GM19395 (cell line): ENCODE results near the gene ATP11A.
A peak's percentile ranks its signal among the peaks of the same experiment; 100 is the strongest.
"Not testable (repeated sequence)": the region's sequence is repeated elsewhere in the genome, so short reads cannot be mapped to it uniquely, and the experiment has no call there.

Experiments used
- ATAC-seq: cut with Tn5 transposase; IDR thresholded peaks from one replicate; pipeline ENCODE4 v1.9.1; 2021; ENCODE audit warnings: mild to moderate bottlenecking, moderate library complexity; ENCODE audit not compliant: unreplicated experiment

The ATP11A gene

GRCh38 chr13:112790735-112791641, 101.2 kb downstream of the ATP11A start:
- ATAC-seq, result no peak

GRCh38 chr13:112791663-112792440, 102.0 kb downstream of the ATP11A start:
- no peak for ATAC-seq

- ATAC-seq, result no peak
Observed at GRCh38 chr13:112792511-112792910, 102.7 kb downstream of the ATP11A start.

GRCh38 chr13:112793545-112794445, 104.0 kb downstream of the ATP11A start:
- no peak for ATAC-seq

GRCh38 chr13:112795277-112795676, 105.4 kb downstream of the ATP11A start:
- no peak for ATAC-seq

- no peak for ATAC-seq
Observed at GRCh38 chr13:112796190-112796915, 106.5 kb downstream of the ATP11A start.

GRCh38 chr13:112799394-112799793, 109.6 kb downstream of the ATP11A start:
- ATAC-seq, result no peak

GRCh38 chr13:112800057-112800456, 110.2 kb downstream of the ATP11A start:
- no peak for ATAC-seq

GRCh38 chr13:112800807-112801206, 111.0 kb downstream of the ATP11A start:
- not testable (repeated sequence) for ATAC-seq

GRCh38 chr13:112802802-112803195, 113.0 kb downstream of the ATP11A start:
- ATAC-seq, result peak; percentile 61

- ATAC-seq, result peak; percentile 87
Observed at GRCh38 chr13:112803422-112803821, 113.6 kb downstream of the ATP11A start.

GRCh38 chr13:112804374-112804773, 114.5 kb downstream of the ATP11A start:
- no peak for ATAC-seq

GRCh38 chr13:112806739-112807652, 117.2 kb downstream of the ATP11A start:
- no peak for ATAC-seq

- ATAC-seq, result no peak
Observed at GRCh38 chr13:112807653-112808376, 118.0 kb downstream of the ATP11A start.

GRCh38 chr13:112808377-112809140, 118.7 kb downstream of the ATP11A start:
- ATAC-seq, result no peak

- no peak for ATAC-seq
Observed at GRCh38 chr13:112809332-112810315, 119.8 kb downstream of the ATP11A start.

GRCh38 chr13:112810608-112811007, 120.8 kb downstream of the ATP11A start:
- ATAC-seq, result no peak
